ENCODE results near the gene NR3C1.

The NR3C1 gene

DNA sequence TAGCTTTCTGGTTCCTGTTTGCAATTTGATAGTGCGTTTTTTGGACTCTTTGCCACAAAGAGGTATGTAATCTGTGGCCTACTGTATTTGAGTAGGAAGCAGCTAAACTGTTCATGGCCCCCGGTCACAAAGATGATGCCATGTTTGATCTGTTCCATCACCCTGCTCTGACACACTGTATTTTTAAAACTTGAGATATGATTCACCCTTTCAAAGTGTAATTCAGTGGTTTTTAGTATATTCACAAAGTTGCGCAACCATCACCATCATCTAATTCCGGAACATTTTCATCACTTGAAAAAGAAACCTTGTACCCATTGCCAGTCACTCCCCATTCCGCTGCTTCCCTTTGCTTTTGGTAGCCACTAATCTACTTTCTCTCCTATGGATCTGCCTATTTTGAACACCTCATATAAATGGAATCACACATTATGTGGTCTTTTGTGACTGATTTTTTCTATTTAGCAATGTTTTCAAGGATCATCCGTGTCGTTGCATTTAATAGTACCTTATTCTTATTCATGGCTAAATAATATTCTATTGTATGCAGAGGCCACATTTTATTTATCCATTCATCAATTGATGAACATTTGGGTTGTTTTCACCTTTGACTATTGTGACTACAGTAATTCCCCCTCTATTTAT lies 141.6 kb downstream of the NR3C1 start:
- DNase-seq (ENCODE audit: low read depth) = no peak

DNA sequence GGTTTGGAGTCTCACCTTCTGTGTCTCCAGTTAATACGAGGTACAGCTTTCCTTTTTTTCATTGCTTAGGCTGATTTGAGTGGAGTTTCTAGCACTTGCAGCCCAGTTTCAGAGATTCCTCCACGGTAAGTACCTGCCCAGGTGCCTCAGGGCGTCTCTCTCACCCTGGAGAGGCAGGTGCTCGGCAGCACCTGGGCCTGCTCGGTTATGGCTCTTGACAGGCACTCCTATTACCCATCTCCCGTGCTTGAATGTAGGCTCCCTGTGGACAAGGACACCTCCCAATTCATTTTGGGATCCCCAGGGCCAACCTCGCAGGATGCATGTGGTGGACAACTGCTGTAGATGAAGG lies 144.3 kb downstream of the NR3C1 start:
- no peak for DNase-seq (ENCODE audit: low read depth)

DNA sequence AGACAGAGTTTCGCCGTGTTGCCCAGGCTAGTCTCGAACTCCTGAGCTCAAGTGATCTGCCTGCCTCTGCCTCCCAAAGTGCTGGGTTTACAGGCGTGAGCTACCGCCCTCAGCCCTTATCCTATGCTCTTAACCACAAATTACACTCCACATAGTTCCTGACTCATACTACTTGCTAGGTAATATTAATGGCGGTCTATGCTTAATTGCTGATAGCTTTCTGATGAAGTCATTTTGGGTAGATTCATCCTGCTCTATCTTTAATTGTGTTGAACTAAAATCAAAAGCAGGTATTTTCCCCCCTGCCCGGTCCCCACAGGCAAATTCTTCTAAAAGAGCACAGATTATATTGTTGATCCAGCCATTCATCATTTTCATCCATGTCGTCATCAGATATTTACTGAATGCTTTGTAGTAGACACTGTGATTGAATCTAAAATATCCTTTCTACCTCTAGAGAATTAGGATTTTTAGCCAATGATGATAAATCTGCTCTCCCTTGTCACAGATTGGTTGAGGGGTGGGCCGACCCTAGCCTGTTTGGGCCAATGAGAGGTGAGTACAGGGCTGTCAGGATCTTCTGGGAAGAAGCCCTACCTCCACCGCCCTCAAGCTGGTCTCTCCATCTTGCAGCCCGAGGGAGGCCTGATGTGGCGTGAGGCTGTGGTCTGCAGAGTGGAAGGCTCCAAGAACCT lies 144.8 kb downstream of the NR3C1 start:
- no peak for DNase-seq (ENCODE audit: low read depth)

DNA sequence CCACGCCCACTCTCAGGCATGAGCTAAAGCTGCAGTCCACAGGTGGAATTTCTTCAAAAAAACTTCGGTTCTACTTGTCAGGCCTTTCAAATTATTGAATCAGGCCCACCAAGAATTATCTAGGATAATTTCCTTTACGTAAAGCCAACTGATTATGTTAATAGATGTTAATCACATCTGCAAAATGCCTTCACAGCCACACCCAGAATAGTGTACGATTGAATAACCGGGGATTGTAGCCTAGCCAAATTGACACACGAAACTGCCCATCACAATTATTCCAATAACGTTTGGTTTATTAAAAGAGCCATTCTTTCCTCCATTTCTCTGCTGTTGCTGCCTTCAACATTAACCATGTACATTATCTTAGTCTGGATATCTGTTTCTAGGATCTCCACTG lies 148.7 kb downstream of the NR3C1 start:
- no peak for DNase-seq (ENCODE audit: low read depth)

DNA sequence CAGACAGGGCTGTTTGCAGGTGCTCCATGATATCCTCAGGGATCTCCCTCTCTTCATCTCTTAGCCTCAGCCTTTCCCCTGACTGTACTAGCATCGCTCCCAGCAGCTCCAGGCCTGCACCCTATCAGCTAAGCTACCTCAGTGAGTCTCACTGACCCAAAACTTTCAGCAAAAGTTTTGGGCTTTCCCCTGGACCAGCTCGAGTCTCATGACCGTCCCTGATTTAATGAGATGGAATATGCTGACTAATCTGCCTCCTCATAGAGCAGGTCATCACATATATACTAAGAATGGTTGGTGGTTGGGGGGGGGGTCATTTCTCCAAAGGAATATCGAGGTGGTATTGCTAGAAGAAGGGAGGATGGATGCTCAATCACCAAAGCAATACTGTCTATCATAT lies 151.5 kb downstream of the NR3C1 start:
- no peak for DNase-seq (ENCODE audit: low read depth)

DNA sequence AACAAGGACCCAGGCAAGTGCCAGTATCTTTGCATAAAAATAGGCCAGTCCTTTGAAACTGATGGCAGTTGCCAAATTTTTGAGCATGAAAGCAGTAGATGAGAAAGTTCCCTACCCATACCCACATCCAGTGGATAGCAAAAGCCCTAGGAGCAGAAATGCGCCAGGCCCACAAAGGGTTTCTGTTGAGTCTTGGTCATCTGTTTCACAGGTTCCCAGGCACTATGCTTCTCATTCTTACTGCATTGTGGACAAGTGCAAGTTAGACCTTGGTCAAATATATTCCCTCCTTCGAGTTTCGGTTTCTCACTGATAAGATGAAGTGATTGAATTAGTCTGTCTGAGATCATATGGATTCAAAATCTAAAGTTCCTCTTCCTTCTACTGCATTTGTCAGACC lies 152.3 kb downstream of the NR3C1 start:
- DNase-seq (ENCODE audit: low read depth) = no peak

DNA sequence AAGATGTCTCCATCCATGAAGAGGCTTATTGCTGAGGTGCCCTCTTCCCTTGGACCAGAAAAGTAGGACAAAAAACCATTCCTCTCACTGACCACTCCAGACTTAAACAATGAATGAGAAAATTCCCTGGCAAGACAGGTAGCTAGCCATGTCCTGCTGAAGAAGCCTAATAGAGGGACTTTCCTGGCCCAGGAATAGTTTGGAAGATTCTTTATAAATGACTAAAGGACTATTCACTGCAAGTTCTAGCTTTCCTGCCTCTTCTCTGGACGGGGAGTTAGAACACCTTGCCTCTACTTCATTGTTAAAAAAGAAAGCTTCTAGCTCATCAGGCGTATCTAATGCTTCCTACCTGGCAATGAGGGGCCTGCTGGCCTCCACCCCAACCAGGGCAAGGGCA lies 153.6 kb downstream of the NR3C1 start:
- no peak for DNase-seq (ENCODE audit: low read depth)

DNA sequence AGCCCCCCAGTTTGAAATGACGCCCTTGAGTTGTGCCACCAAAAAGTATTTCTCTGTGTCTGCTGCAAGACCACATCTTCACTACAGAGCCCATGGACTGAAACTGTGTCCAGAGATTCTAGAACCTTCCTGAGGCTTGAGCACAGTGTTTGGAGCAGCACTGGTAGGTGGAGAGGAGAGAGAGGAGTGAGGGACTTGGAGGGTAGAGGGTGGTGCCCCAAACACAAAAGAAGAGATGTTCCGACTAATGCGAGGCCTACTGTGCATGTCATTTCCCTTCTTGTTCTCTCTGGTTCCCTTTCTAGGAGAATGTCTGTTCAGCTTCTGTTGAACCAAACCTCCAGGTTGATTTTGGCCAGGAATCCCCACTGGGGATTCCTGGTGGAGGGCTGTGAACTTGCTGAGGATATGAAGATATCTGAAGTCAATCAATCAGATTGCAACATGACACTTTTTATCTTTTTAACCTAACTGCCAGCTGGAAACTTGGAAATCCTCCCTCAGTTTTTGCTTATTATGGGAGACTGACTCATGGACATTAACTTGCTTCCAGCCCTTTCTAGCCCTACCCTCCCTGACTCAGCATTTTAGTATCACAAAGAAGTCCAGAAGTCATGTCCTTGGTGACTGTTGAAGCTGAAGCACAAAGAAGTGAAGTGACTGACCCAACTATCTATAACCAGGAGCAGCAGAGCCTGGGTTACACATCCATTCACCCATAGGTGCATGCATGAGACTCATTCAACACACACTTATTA lies 154.5 kb downstream of the NR3C1 start:
- DNase-seq (ENCODE audit: low read depth) = no peak

DNA sequence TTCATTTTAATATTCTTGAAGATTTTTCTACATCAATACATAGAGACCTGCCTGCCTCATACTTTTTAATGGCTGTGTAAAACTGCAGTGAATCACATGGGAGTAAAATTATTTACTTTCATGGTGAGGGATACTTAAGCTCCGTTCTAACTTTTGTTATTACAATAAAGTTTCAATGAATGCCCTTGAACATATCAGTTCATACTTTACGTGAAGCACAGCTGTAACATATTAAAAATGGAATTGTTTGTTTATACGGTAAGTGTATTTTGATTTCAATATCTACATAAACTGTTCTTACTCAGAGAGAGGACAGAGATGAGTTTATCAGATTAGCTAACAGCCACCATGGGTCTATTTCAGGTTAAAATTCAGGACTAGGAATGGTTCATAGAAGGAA lies 155.1 kb downstream of the NR3C1 start:
- DNase-seq (ENCODE audit: low read depth) = no peak

DNA sequence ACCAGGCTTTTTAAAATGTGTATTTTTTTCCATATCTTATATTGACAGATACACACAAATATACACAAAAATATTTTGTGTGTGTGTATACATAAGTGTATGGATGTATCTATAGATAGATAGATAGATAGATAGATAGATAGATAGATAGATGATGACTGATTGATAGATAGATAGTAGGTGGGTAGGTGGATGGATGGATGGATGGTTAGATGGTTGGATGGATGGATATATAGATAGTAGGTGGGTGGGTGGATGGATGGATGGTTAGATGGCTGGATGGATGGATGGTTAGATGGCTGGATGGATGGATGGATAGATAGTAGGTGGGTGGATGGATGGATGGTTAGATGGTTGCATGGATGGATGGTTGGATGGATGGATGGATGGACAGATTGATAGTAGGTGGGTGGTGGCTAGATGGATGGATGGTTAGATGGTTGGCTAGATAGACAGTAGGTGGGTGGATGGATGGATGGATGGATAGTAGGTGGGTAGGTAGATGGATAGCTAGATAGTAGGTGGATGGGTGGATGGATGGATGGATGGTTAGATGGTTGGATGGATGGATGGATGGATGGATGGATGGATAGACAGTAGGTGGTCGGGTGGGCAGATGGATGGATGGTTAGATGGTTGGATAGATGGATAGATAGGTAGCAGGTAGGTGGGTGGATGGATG lies 156.2 kb downstream of the NR3C1 start:
- no peak for DNase-seq (ENCODE audit: low read depth)

DNA sequence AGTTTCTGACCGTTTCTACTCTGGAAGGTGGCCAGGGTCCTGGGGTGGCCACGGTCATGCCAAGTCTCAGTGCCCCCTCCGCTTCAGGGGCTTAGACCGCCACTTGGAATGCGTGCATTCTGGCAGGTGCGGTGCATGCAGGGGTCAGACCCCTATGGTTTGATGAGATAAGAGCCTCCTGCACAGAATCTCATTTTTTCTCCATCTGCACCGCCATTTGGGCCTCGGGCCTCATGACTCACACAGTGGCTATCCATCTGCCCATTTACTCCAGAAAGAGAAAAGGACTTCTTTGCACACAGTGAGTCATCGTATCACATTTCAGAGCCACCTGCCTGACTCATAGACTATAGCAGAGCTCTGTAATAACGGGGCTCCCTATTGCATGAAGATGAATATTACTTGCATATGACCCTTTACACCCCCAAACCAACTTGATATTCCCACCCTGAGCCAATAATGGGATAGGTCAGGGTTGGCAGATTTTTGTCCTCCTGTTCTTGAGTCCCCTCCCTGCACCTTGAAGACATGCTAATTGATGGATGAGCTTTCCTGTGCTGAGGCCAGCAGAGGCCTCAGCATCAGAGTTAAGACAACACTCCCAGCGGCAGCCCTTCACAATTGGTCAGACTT lies 157.4 kb downstream of the NR3C1 start:
- no peak for DNase-seq (ENCODE audit: low read depth)

DNA sequence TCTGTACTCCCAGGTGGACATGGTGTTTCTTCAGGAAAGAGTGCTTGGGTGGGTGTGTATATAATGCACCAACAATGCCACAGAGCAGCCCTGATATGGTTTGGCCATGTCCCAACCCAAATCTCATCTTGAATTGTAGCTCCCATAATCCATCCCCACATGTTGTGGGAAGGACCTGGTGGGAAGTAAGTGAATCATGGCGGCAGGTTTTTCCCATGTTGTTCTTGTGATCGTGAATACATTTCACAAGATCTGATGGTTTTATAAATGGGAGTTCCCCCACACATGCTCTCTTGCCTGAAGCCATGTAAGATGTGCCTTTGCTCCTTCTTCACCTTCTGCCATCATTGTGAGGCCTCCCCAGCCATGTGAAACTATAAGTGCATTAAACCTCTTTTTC lies 158.5 kb downstream of the NR3C1 start:
- DNase-seq (ENCODE audit: low read depth) = no peak

DNA sequence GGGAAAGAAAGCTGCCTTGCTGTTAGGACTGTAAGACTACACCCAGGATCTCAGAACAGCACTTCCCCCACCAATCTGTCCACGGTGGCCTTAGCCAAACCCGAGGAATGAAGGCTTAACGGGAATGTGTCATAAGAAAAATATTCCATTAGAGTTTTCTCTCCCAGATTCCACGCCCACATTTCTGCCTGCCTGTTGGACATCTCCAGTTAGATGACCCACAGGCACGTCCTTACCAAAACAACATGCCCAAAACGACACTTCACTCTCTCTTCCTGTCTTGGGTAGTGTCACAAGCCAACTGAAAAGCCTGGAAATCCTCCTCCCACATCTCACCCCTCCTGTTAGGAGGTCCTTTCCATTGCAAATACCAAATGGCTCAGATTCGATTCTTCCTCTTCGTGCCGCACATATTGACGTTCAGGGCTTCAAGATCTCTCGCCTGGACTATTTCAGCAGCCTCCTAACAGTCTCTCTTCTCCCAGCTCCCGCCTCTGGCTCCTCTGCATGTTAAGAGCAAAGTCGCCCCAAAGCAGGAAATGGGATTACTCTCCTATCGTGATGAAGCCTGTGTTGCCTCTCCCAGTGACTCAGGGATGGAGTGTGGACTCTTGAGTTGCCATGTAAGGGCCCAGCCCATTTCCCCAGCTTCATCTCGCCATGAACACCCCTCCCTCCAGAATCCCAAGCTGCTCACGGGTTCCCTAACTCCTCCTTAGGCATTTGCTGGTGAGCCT lies 159.3 kb downstream of the NR3C1 start:
- no peak for DNase-seq (ENCODE audit: low read depth)

DNA sequence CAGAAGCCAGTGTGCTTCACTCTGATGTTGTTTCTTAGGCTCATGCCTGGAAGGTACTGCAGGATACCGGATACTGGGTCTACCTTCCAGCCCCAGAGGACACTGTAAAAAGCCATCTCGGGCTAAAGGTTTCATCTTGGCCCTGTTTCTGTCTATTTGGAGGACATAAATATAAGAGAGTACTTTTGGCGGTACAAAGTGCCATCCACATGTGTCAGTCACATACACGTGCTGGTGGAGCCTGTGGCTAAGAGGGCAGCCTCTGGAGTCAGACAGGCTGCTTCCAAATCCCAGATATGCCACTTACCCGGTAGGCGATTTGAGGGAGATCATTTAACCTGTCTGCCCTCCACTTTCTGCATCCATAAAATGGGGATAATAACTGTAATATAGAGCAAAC lies 160.4 kb downstream of the NR3C1 start:
- no peak for DNase-seq (ENCODE audit: low read depth)

DNA sequence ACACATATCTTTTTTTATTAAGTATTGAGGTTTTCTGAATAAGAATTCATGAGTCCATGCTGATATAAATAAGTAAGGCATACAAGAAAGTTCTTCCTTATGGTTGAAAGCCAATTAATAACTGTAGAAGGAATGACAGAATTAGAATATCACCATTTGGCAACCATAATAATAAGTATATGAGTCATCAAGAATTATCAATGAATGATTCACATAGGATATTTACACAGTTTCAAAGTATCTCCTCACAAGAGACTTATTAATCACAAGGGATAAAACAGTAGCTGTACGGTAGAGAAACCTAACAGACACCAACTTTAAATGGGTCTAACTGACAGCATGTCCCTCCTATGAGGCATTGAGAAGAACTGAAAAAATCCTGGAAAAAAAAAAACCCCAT lies 161.6 kb downstream of the NR3C1 start:
- DNase-seq (ENCODE audit: low read depth) = no peak

DNA sequence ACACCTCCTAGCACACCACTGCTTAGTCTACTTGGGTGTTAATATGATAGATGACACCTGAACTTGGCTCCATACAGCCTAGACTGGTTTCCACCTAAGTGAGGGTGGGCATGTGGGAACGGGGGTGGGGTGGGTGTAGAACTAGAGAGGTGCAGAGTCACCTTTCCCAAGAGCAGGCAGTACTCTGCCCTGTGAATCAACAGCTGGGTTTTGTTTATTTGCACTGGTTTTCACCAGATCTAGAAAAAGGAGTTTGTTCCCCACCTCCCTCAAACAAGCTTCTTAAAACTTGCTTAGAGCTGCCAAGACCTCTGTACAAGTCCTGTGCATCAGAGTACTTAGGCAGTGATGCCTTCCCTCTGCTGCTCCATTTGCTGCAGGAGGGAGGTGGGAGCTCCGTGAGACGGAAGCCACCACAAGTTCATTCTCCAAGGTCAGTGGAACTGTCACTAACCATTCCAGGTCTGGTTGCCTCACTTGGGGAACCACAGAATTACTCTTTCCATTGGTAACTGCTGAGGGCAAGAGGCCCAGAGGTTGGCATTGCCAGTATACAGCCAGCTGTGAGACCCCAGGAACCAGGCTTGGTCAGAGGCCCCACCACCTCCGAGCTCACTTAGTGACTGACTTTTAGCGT lies 163.5 kb downstream of the NR3C1 start:
- DNase-seq (ENCODE audit: low read depth) = no peak

DNA sequence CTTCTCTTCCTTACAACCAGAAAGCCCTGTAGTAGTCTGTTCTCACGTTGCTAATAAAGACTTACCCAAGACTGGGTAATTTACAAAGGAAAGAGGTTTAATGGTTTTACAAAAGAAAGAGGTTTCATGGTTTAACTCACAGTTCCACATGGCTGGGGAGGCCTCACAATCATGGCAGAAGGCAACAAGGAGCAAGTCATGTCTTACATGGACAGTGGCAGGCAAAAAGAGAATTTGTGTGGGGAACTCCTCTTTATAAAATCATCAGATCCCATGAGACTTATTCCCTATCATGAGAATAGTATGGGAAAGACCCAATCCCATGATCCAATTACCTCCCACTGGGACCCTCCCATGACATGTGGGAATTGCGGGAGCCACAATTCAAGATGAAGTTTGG lies 164.9 kb downstream of the NR3C1 start:
- DNase-seq (ENCODE audit: low read depth) = no peak

DNA sequence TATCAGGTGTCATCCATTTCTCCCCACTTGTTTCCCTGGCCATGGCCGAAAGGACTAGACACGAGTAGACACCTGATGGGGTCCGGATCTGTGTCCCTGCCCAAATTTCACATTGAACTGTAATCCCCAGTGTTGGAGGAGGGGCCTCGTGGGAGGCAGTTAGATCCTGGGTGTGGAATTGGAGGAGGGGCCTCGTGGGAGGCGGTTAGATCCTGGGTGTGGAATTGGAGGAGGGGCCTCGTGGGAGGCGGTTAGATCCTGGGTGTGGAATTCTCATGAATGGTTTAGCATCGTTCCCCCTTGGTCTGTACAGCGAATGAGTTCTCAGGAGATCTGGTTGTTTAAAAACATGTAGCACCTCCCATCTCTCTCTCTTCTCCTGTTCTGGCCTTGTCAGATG lies 165.8 kb downstream of the NR3C1 start:
- no peak for DNase-seq (ENCODE audit: low read depth)

DNA sequence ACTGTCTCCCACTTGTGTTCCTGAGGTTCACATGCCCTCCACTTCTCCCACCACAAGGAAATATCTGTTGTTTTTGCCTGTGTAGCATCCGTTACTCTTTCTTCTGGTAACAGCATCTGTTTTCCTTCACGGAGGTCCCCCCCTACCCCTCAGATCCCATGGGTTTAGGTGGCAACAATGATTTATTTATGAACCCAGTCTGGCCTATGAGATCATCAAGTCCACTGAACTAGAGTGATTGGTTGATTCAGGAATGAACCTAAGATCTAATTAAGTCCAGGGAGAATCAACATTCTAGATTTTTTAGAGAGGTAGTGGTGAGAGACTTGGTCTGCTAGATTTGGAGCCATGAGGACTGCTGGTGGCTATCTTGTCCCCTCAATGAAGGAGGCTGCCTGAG lies 166.8 kb downstream of the NR3C1 start:
- DNase-seq (ENCODE audit: low read depth) = no peak

DNA sequence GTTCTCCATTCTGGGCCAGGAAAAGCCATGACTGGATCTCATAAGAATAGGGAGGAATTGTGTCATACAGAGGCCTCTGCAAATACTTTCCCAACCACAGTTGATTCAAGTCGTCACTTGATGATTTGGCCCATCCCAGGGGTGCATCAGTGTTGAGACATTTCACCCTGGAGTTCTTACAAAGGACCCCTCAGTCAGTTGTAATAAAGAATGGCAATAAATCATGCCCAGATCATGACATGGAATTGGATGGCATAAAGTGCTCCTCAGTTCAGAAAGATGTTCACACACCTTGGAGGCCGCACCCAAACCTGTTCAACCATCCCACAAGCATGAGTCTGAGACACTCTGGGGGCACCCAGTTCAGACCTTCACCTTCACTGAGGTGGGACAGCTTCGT lies 168.1 kb downstream of the NR3C1 start:
- no peak for DNase-seq (ENCODE audit: low read depth)

DNA sequence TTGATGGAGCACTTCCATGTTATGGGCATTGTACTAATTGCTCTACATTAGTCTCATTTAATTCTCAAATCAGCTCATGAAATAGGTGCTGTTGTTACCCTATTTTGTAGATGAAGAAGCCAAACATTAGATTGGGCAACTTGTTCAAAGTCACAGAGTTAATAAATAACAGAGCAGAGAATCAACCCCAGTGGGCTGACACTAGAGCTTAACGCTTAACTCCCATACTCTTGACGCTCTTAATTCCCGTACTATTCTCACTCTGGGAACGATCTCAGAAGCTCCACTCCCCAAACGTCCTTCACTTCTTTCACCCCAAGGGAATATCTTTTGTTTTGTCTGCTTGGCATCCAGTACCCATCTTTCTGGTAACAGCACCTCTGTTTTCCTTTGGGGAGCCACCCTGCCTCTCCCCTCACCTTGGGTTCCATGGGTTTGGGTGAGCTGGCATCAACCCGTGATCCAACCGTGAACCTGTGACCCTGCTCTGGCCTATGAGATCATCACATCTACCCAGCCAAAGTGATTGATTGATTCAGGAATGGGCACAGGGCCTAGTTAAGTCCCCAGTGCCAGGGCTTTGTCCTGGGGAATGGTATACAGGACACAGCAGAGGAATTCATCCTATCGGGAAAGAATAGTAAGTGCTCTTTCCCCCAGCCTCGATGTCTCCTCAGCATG lies 169.2 kb downstream of the NR3C1 start:
- DNase-seq (ENCODE audit: low read depth) = no peak

Data from activated T-cell treated with anti-CD3 and anti-CD28 coated beads for 24 hours (primary cell).